WTC11 (cell line): ENCODE measurements around the gene AKAP9. TPM values are rescaled to one million over a fixed set of nuclear protein-coding genes. Genes with fewer than 3 reads are reported as not detected.

Experiments used
- ATAC-seq: fragments of 200-7000 bp; cut with Tn5 transposase; 2 replicates; pipeline ENCODE4 v1.10.0; 2021; ENCODE audit warnings: mild to moderate bottlenecking, moderate library complexity
- CTCF ChIA-PET: fragments of 300-600 bp; sonication (Branson Sonifier 250); formaldehyde crosslinking; loops from one replicate; lab custom pipeline; 2021; ENCODE audit warnings: antibody characterized with exemption; lab: Charles Lee
- POLR2A ChIA-PET: fragments of 350-600 bp; sonication (Branson Sonifier 250); formaldehyde crosslinking; loops from one replicate; lab custom pipeline; 2021; ENCODE audit warnings: antibody characterized with exemption; lab: Charles Lee
- DNase-seq: peaks from one replicate; pipeline ENCODE4 v3.0.0; 2021; ENCODE audit warnings: low spot score
- H3K27ac Mint-ChIP-seq: 2 replicates; pipeline ENCODE4 v1.8.0; 2021; ENCODE audit warnings: mixed read lengths
- H3K27me3 Mint-ChIP-seq: 2 replicates; pipeline ENCODE4 v1.8.0; 2021; ENCODE audit warnings: low read depth, mild to moderate bottlenecking, moderate library complexity, mixed read lengths
- H3K36me3 Mint-ChIP-seq: 2 replicates; pipeline ENCODE4 v1.8.0; 2021; ENCODE audit warnings: mixed read lengths
- H3K4me1 Mint-ChIP-seq: 2 replicates; pipeline ENCODE4 v1.8.0; 2022; ENCODE audit warnings: mixed read lengths
- H3K4me3 Mint-ChIP-seq: 2 replicates; pipeline ENCODE4 v1.8.0; 2021; ENCODE audit warnings: mild to moderate bottlenecking, moderate library complexity, mixed read lengths
- H3K9me3 Mint-ChIP-seq: 2 replicates; pipeline ENCODE4 v1.8.0; 2021; ENCODE audit warnings: mixed read lengths
- AFF4 ChIP-seq: sonication (generic); formaldehyde crosslinking; IDR thresholded peaks from 2 replicates; pipeline ENCODE4 v1.8.1; 2023; ENCODE audit warnings: mild to moderate bottlenecking, missing genetic modification reagents, borderline replicate concordance
- ARID4B ChIP-seq: sonication (generic); formaldehyde crosslinking; IDR thresholded peaks from 2 replicates; pipeline ENCODE4 v1.8.0; 2023; ENCODE audit warnings: missing genetic modification reagents, mild to moderate bottlenecking, borderline replicate concordance
- ATF1 ChIP-seq: sonication (generic); formaldehyde crosslinking; IDR thresholded peaks from 2 replicates; pipeline ENCODE4 v1.8.1; 2023; ENCODE audit warnings: mild to moderate bottlenecking, moderate library complexity, missing genetic modification reagents
- CREB1 ChIP-seq: sonication (generic); formaldehyde crosslinking; IDR thresholded peaks from 2 replicates; pipeline ENCODE4 v1.8.0; 2023; ENCODE audit warnings: mild to moderate bottlenecking, missing genetic modification reagents
- E2F5 ChIP-seq: sonication (generic); formaldehyde crosslinking; IDR thresholded peaks from 2 replicates; pipeline ENCODE4 v1.8.1; 2022; ENCODE audit warnings: mild to moderate bottlenecking, moderate library complexity, missing genetic modification reagents
- ELF4 ChIP-seq: sonication (generic); formaldehyde crosslinking; IDR thresholded peaks from 2 replicates; pipeline ENCODE4 v1.8.1; 2022; ENCODE audit warnings: low read depth, mild to moderate bottlenecking, moderate library complexity, missing genetic modification reagents
- EMX1 ChIP-seq: fragments of 250-450 bp; sonication (Bioruptor Pico); IDR thresholded peaks from 2 replicates; pipeline ENCODE4 v1.8.0; 2021; ENCODE audit warnings: mild to moderate bottlenecking
- FOXJ3 ChIP-seq: sonication (generic); formaldehyde crosslinking; IDR thresholded peaks from 2 replicates; pipeline ENCODE4 v1.9.0; 2021; ENCODE audit warnings: missing genetic modification reagents, mild to moderate bottlenecking, borderline replicate concordance
- GABPB1 ChIP-seq: sonication (generic); formaldehyde crosslinking; IDR thresholded peaks from 2 replicates; pipeline ENCODE4 v1.8.1; 2023; ENCODE audit warnings: mild to moderate bottlenecking, missing genetic modification reagents
- GRHL2 ChIP-seq: fragments of 250-450 bp; sonication (Bioruptor Pico); IDR thresholded peaks from 2 replicates; pipeline ENCODE4 v1.8.0; 2022; ENCODE audit warnings: mild to moderate bottlenecking, moderate library complexity; ENCODE audit not compliant: insufficient replicate concordance, severe bottlenecking
- KAT7 ChIP-seq: sonication (generic); formaldehyde crosslinking; IDR thresholded peaks from 2 replicates; pipeline ENCODE4 v1.8.1; 2023; ENCODE audit warnings: missing genetic modification reagents, mild to moderate bottlenecking, borderline replicate concordance
- NFE2L1 ChIP-seq: sonication (generic); formaldehyde crosslinking; IDR thresholded peaks from 2 replicates; pipeline ENCODE4 v1.8.1; 2023; ENCODE audit warnings: missing genetic modification reagents
- NR1H2 ChIP-seq: sonication (generic); formaldehyde crosslinking; IDR thresholded peaks from 2 replicates; pipeline ENCODE4 v1.9.0; 2021; ENCODE audit warnings: mild to moderate bottlenecking, moderate library complexity, missing genetic modification reagents
- SMAD4 ChIP-seq: sonication (generic); formaldehyde crosslinking; IDR thresholded peaks from 2 replicates; pipeline ENCODE4 v1.8.0; 2022; ENCODE audit warnings: mild to moderate bottlenecking, missing genetic modification reagents
- ZNF396 ChIP-seq: fragments of 250-450 bp; sonication (Bioruptor Pico); IDR thresholded peaks from 2 replicates; pipeline ENCODE4 v1.8.0; 2021; ENCODE audit warnings: mild to moderate bottlenecking, moderate library complexity, borderline replicate concordance
- ZNF416 ChIP-seq: fragments of 250-450 bp; sonication (Bioruptor Pico); IDR thresholded peaks from 2 replicates; pipeline ENCODE4 v1.9.0; 2021; ENCODE audit warnings: mild to moderate bottlenecking, inconsistent platforms
- ZNF423 ChIP-seq: fragments of 250-450 bp; sonication (Bioruptor Pico); IDR thresholded peaks from 2 replicates; pipeline ENCODE4 v2.1.2; 2022; ENCODE audit warnings: mild to moderate bottlenecking, moderate library complexity
- total RNA-seq: library from RNA; stranded (reverse); gene quantifications from 3 replicates; pipeline ENCODE4 v1.2.3, GENCODE V29; 2021
- TF ChIP-seq, protein P1 (sequence below): sonication (generic); formaldehyde crosslinking; IDR thresholded peaks from 2 replicates; pipeline ENCODE4 v1.8.1; 2023; ENCODE audit warnings: mild to moderate bottlenecking, missing genetic modification reagents, moderate library complexity
- TF ChIP-seq, protein P2 (sequence below): sonication (generic); formaldehyde crosslinking; IDR thresholded peaks from 2 replicates; pipeline ENCODE4 v1.8.1; 2023; ENCODE audit warnings: mild to moderate bottlenecking, missing genetic modification reagents, moderate library complexity

Gene AKAP9
- total RNA-seq, 1 experiment from 2014 or later = 35.2 TPM

GRCh38 chr7:92115821-92116220 is 175.2 kb downstream of the AKAP9 start:
- H3K36me3 Mint-ChIP-seq = peaks cover 61% of the 10 kb centered on the region
- H3K27ac Mint-ChIP-seq = no peak overlapping the region
- ChIA-PET CTCF (no interaction called here), POLR2A (no interaction called here)
- H3K4me3 Mint-ChIP-seq = no peak overlapping the region
- H3K9me3 Mint-ChIP-seq = no peaks in the 10 kb centered on the region
- no peaks in the 10 kb centered on the region for H3K4me1 Mint-ChIP-seq
- H3K27me3 Mint-ChIP-seq = no peaks in the 10 kb centered on the region
- DNase-seq = no peak
- ATAC-seq = no peak
- TF ChIP-seq CREB1 (CRISPR knock-in tag) (no peak), ZNF416 (CRISPR knock-in tag) (no peak), NR1H2 (CRISPR knock-in tag) (no peak), EMX1 (CRISPR knock-in tag) (no peak), GABPB1 (CRISPR knock-in tag) (no peak), ATF1 (CRISPR knock-in tag) (no peak), SMAD4 (CRISPR knock-in tag) (no peak), E2F5 (CRISPR knock-in tag) (no peak), NFE2L1 (CRISPR knock-in tag) (no peak), ZNF423 (CRISPR knock-in tag) (no peak), AFF4 (CRISPR knock-in tag) (no peak), FOXJ3 (no peak)

DNA sequence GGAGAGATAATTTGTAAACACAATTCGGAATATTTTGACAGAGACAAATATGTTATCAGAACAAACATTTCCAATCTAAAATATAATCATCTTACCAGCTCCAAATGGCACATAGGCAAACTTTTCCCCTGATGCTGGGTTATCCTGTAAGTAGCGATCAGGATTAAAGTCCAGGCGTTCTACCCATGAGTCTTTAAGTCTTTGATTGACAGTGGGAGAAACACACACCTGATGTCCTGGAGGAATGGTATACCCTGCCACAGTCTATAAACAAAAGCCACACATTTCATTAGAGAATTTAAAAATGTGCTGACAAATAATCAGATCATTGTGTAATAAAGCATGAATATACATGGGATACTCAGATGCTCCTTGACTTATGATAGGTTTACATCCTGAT is 176.3 kb downstream of the AKAP9 start:
- DNase-seq = no peak
- Mint-ChIP-seq H3K36me3 (peaks cover 69% of the 10 kb centered on the region), H3K4me3 (no peak overlapping the region), H3K27me3 (no peaks in the 10 kb centered on the region), H3K4me1 (no peaks in the 10 kb centered on the region), H3K27ac (no peak overlapping the region), H3K9me3 (no peaks in the 10 kb centered on the region)
- ATAC-seq = no peak
- TF ChIP-seq GRHL2 (no peak), ELF4 (CRISPR knock-in tag) (no peak), ZNF416 (CRISPR knock-in tag) (no peak), ARID4B (no peak), NR1H2 (CRISPR knock-in tag) (no peak), CREB1 (CRISPR knock-in tag) (no peak), KAT7 (no peak), GABPB1 (CRISPR knock-in tag) (no peak), ZNF396 (CRISPR knock-in tag) (no peak)
- TF ChIP-seq, protein P1, sequence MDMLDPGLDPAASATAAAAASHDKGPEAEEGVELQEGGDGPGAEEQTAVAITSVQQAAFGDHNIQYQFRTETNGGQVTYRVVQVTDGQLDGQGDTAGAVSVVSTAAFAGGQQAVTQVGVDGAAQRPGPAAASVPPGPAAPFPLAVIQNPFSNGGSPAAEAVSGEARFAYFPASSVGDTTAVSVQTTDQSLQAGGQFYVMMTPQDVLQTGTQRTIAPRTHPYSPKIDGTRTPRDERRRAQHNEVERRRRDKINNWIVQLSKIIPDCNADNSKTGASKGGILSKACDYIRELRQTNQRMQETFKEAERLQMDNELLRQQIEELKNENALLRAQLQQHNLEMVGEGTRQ (CRISPR knock-in tag) = no peak
- TF ChIP-seq, protein P2, sequence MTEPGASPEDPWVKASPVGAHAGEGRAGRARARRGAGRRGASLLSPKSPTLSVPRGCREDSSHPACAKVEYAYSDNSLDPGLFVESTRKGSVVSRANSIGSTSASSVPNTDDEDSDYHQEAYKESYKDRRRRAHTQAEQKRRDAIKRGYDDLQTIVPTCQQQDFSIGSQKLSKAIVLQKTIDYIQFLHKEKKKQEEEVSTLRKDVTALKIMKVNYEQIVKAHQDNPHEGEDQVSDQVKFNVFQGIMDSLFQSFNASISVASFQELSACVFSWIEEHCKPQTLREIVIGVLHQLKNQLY = no peak
- CTCF ChIA-PET = no interaction called here
- POLR2A ChIA-PET = no interaction called here
